ENCODE measurements around the gene RELN. TPM values are rescaled to one million over a fixed set of nuclear protein-coding genes. Genes with fewer than 3 reads are reported as not detected.

Gene RELN
- total and polyA plus RNA-seq, 10 of the 15 experiments (the other 5 are each of a cell fraction or from before 2014, with no cell fraction given) = 0.11 to 0.21 TPM; not detected in 8

DNA sequence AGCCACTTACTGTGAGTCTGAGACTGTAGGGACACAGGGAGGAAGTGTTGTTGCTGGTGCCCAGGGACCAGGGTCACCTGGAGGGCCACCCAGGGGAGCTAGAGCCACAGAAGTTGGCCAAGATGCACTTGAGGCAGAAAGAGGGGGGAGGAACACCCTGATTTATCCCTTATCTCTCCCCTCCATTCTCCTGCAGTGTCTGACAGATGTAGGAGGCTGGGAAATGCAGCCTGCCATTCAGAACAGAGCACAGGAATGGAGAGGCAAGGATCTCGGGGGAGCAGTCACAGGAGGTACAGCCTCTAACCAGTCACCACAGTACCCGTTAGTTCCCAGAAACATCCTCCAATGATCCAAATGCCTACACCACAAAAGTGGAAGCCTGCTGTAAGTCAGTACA, 425.0 kb downstream of the RELN start:
- no TSS peak for BruUV-seq (replicated peaks)
- no peaks in the 10 kb centered on the region for H3K36me3 ChIP-seq (ENCODE audit: control insufficient read depth in 2 of 2, insufficient read depth in 2 of 2, low read length in 1 of 2)
- no peak overlapping the region for H3K4me2 ChIP-seq (ENCODE audit: control insufficient read depth, insufficient read depth)
- DNase-seq (ENCODE audit: low read depth, low spot score) = no peak
- H3K9ac ChIP-seq (ENCODE audit: control insufficient read depth, insufficient read depth, low read length) = no peak overlapping the region
- H3K9me3 ChIP-seq (replicated peaks; ENCODE audit: control insufficient read depth, insufficient read depth, low read length) = no peaks in the 10 kb centered on the region
- H3K27me3 ChIP-seq (replicated peaks in 1 of 2; ENCODE audit: control insufficient read depth in 2 of 2, insufficient read depth in 2 of 2, low read length in 1 of 2) = no peaks in the 10 kb centered on the region
- POLR2A ChIA-PET = no interaction called here
- RAD21 ChIA-PET (ENCODE audit: unreplicated experiment) = no interaction called here
- no peaks in the 10 kb centered on the region for H3K4me1 ChIP-seq (ENCODE audit: control insufficient read depth, insufficient read depth, low read length)
- H2AFZ ChIP-seq (ENCODE audit: control insufficient read depth, low read depth, low read length) = no peak overlapping the region
- in situ Hi-C loops (cut with MboI) (no loop called here), intact Hi-C loops (cut with micrococcal nuclease; ENCODE audit: unreplicated experiment) (no loop called here)
- SMC1A ChIA-PET (ENCODE audit: uncharacterized antibody, unreplicated experiment) = interaction anchor here (1.0 to 1.6 kb wide), 2 partner anchors 9 to 13 kb away, joined by 3 to 5 read pairs; no protein-coding TSS in a partner anchor
- TF ChIP-seq, protein P1, sequence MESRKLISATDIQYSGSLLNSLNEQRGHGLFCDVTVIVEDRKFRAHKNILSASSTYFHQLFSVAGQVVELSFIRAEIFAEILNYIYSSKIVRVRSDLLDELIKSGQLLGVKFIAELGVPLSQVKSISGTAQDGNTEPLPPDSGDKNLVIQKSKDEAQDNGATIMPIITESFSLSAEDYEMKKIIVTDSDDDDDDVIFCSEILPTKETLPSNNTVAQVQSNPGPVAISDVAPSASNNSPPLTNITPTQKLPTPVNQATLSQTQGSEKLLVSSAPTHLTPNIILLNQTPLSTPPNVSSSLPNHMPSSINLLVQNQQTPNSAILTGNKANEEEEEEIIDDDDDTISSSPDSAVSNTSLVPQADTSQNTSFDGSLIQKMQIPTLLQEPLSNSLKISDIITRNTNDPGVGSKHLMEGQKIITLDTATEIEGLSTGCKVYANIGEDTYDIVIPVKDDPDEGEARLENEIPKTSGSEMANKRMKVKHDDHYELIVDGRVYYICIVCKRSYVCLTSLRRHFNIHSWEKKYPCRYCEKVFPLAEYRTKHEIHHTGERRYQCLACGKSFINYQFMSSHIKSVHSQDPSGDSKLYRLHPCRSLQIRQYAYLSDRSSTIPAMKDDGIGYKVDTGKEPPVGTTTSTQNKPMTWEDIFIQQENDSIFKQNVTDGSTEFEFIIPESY (IDR thresholded peaks at IDR 0.05) = no peak
- TF ChIP-seq SIN3A (IDR thresholded peaks at IDR 0.05; ENCODE audit: low read depth, low read length) (no peak), ZNF207 (IDR thresholded peaks at IDR 0.05; ENCODE audit: borderline replicate concordance) (no peak), MEF2A (IDR thresholded peaks at IDR 0.05; ENCODE audit: insufficient read depth, low read depth, low read length) (no peak), ZNF274 (IDR thresholded peaks at IDR 0.05; ENCODE audit: insufficient read depth, insufficient read length) (no peak), STAT1 (conservative IDR thresholded peaks at IDR 0.05) (no peak)
- TF ChIP-seq, protein P2, sequence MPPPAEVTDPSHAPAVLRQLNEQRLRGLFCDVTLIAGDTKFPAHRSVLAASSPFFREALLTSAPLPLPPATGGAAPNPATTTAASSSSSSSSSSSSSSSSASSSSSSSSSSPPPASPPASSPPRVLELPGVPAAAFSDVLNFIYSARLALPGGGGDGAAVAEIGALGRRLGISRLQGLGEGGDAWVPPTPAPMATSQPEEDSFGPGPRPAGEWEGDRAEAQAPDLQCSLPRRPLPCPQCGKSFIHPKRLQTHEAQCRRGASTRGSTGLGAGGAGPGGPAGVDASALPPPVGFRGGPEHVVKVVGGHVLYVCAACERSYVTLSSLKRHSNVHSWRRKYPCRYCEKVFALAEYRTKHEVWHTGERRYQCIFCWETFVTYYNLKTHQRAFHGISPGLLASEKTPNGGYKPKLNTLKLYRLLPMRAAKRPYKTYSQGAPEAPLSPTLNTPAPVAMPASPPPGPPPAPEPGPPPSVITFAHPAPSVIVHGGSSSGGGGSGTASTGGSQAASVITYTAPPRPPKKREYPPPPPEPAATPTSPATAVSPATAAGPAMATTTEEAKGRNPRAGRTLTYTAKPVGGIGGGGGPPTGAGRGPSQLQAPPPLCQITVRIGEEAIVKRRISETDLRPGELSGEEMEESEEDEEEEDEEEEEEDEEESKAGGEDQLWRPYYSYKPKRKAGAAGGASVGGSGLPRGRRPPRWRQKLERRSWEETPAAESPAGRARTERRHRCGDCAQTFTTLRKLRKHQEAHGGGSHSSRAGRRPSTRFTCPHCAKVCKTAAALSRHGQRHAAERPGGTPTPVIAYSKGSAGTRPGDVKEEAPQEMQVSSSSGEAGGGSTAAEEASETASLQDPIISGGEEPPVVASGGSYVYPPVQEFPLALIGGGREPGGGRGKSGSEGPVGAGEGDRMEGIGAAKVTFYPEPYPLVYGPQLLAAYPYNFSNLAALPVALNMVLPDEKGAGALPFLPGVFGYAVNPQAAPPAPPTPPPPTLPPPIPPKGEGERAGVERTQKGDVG (CRISPR knock-in tag; IDR thresholded peaks at IDR 0.05) = no peak
- H3K79me2 ChIP-seq (ENCODE audit: control insufficient read depth, insufficient read depth, low read length) = no peaks in the 10 kb centered on the region
- ATAC-seq = no peak
- FAIRE-seq = no peak
- no peaks in the 10 kb centered on the region for H4K20me1 ChIP-seq (ENCODE audit: control insufficient read depth, insufficient read depth)
- CTCF ChIA-PET = no interaction called here
- no peak overlapping the region for H3K4me3 ChIP-seq
- no peak overlapping the region for H3K27ac ChIP-seq (ENCODE audit: control insufficient read depth, insufficient read depth)
- WGBS (ENCODE audit: insufficient coverage, insufficient replicate concordance, low lambda C conversion rate, missing lambda C conversion rate) = 0% methylated on average over 2 of the region's 2 CpGs

All from GM12878 (cell line).